Astrocyte (in vitro differentiated cells and primary cell): Measurements from ENCODE around the gene INO80.
"Not testable (repeated sequence)": the region's sequence is repeated elsewhere in the genome, so short reads cannot be mapped to it uniquely, and the experiment has no call there.

ENCODE experiments used
- CTCF ChIP-seq: IDR thresholded peaks from 2 replicates; pipeline ENCODE4 v1.5.1; 2011; ENCODE audit warnings: low read depth, mild to moderate bottlenecking, inconsistent platforms, low read length, moderate library complexity; ENCODE audit not compliant: insufficient read depth
- EZH2 ChIP-seq: IDR thresholded peaks from 2 replicates; pipeline ENCODE4 v1.6.1; 2012; ENCODE audit warnings: mild to moderate bottlenecking, low read length, inconsistent platforms; ENCODE audit not compliant: insufficient read depth

GRCh38 chr15:41135580-41135979 lies 19.5 kb upstream of the INO80 start:
- TF ChIP-seq EZH2, CTCF: not testable (repeated sequence)
